Measurements from ENCODE around the gene MYZAP.

Gene MYZAP

DNA sequence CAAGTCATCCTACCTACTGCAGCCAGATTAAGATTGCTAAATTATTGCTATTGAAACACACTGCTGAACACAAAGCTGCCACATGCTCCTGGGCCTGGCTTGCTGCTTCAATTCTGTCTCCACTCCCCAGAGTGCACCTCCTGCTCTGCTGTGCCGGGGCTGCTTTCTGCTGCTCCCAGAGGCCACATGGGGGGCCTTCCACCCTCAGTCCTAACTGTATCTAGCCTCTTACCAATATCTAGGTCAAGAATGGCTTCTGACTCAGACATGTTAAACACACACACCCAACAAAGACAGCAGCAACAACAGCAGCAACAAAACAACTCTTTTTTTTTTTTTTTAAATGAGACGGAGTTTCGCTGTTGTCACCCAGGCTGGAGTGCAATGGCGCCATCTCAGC, 33.0 kb downstream of the MYZAP start:
- Histone ChIP-seq H2BK120ac (ENCODE audit: low read depth, low read length) (no peak overlapping the region), H3K14ac (ENCODE audit: low read length in 2 of 2) (no peak overlapping the region), H3K4me2 (ENCODE audit: low read length, poor library complexity, severe bottlenecking) (no peak overlapping the region), H3K9ac (ENCODE audit: low read length) (no peak overlapping the region), H3K9me3 (ENCODE audit: control insufficient read depth, low read length) (no peaks in the 10 kb centered on the region), H3K18ac (ENCODE audit: low read depth in 1 of 2, low read length in 2 of 2) (peak overlapping the region in 1 of 2 experiments; percentile 11), H2BK15ac (ENCODE audit: low read depth, poor library complexity, severe bottlenecking) (no peak overlapping the region), H3K79me1 (replicated peaks; ENCODE audit: low read length, poor library complexity, severe bottlenecking) (no peaks in the 10 kb centered on the region), H3K4me1 (ENCODE audit: control insufficient read depth, insufficient read depth, low read depth, low read length) (no peaks in the 10 kb centered on the region), H2BK5ac (ENCODE audit: low read depth, low read length, poor library complexity, severe bottlenecking) (no peak overlapping the region), H2AFZ (ENCODE audit: low read depth, low read length) (no peak overlapping the region), H2AK5ac (ENCODE audit: low read length, severe bottlenecking) (no peak overlapping the region), H2BK12ac (ENCODE audit: low read length in 2 of 2) (no peak overlapping the region), H3K23ac (ENCODE audit: low read length in 2 of 2) (no peak overlapping the region), H3K36me3 (ENCODE audit: control insufficient read depth in 1 of 2, insufficient read depth in 2 of 2, low read depth in 1 of 2, low read length in 2 of 2) (no peaks in the 10 kb centered on the region), H4K8ac (ENCODE audit: low read length) (no peak overlapping the region), H4K91ac (ENCODE audit: low read length) (no peak overlapping the region), H3K4me3 (ENCODE audit: insufficient read depth in 1 of 2, low read depth in 1 of 2, low read length in 2 of 2) (no peak overlapping the region), H3K27me3 (ENCODE audit: control insufficient read depth in 1 of 2, insufficient read depth in 1 of 2, low read length in 2 of 2) (peaks cover 0 to 3% of the 10 kb centered on the region in 2 experiments), H3K4ac (ENCODE audit: low read depth in 1 of 2, low read length in 2 of 2) (no peak overlapping the region), H3K27ac (ENCODE audit: low read length, poor library complexity, severe bottlenecking) (no peak overlapping the region)
- no peak for DNase-seq
- WGBS = 84% methylated on average over 4 of the region's 4 CpGs

DNA sequence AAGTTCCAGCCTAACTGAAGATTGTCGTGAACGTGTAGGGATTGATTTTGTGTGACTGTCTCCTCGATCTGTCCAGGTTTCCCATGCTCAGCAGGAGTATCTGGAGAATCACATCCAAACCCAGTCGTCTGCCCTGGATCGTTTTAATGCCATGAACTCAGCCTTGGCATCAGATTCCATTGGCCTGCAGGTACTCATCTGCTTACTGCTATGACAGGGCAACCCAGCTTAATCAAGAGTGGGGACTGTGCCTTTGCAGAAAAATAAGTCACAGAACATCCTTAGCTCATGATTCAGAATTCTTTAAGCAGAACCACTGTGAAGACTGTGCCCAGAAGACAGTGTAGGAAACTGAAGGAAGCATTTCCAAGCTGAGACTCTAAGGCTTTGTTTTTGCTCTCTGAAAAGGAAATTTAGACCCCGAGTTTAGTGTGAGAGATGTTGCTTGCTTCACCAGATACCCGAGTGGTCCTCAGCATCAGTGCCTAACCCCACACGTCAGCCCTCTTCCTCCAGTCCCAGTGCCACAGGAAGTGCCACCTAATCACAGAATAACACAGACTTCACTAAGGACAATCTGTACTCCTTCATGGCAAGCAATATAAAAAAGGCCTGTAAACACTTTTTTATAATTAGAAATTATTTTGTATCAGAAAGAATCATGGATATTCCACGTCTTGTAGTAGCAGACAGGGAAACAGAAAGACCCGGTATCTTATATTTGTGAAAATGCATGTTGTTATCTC, 34.2 kb downstream of the MYZAP start:
- H3K9ac ChIP-seq (ENCODE audit: low read length) = no peak overlapping the region
- no peak overlapping the region for H2BK15ac ChIP-seq (ENCODE audit: low read depth, poor library complexity, severe bottlenecking)
- no peak overlapping the region for H3K4ac ChIP-seq (ENCODE audit: low read depth in 1 of 2, low read length in 2 of 2)
- H3K79me1 ChIP-seq (replicated peaks; ENCODE audit: low read length, poor library complexity, severe bottlenecking) = no peaks in the 10 kb centered on the region
- no peak for DNase-seq
- H2BK5ac ChIP-seq (ENCODE audit: low read depth, low read length, poor library complexity, severe bottlenecking) = no peak overlapping the region
- H2BK12ac ChIP-seq (ENCODE audit: low read length in 2 of 2) = no peak overlapping the region
- H3K18ac ChIP-seq (ENCODE audit: low read depth in 1 of 2, low read length in 2 of 2) = no peak overlapping the region
- no peaks in the 10 kb centered on the region for H3K9me3 ChIP-seq (ENCODE audit: control insufficient read depth, low read length)
- 61% methylated on average over 9 of the region's 10 CpGs for WGBS
- no peak overlapping the region for H4K91ac ChIP-seq (ENCODE audit: low read length)
- no peak overlapping the region for H3K4me3 ChIP-seq (ENCODE audit: insufficient read depth in 1 of 2, low read depth in 1 of 2, low read length in 2 of 2)
- peaks cover 0 to 3% of the 10 kb centered on the region in 2 experiments for H3K27me3 ChIP-seq (ENCODE audit: control insufficient read depth in 1 of 2, insufficient read depth in 1 of 2, low read length in 2 of 2)
- H2AK5ac ChIP-seq (ENCODE audit: low read length, severe bottlenecking) = no peak overlapping the region
- no peak overlapping the region for H4K8ac ChIP-seq (ENCODE audit: low read length)
- no peaks in the 10 kb centered on the region for H3K36me3 ChIP-seq (ENCODE audit: control insufficient read depth in 1 of 2, insufficient read depth in 2 of 2, low read depth in 1 of 2, low read length in 2 of 2)
- H3K23ac ChIP-seq (ENCODE audit: low read length in 2 of 2) = no peak overlapping the region
- H2BK120ac ChIP-seq (ENCODE audit: low read depth, low read length) = no peak overlapping the region
- H2AFZ ChIP-seq (ENCODE audit: low read depth, low read length) = no peak overlapping the region
- no peak overlapping the region for H3K27ac ChIP-seq (ENCODE audit: low read length, poor library complexity, severe bottlenecking)
- H3K4me2 ChIP-seq (ENCODE audit: low read length, poor library complexity, severe bottlenecking) = no peak overlapping the region
- H3K14ac ChIP-seq (ENCODE audit: low read length in 2 of 2) = no peak overlapping the region
- no peaks in the 10 kb centered on the region for H3K4me1 ChIP-seq (ENCODE audit: control insufficient read depth, insufficient read depth, low read depth, low read length)

- no peak overlapping the region for H3K4ac ChIP-seq (ENCODE audit: low read depth in 1 of 2, low read length in 2 of 2)
- H2BK120ac ChIP-seq (ENCODE audit: low read depth, low read length) = no peak overlapping the region
- H3K14ac ChIP-seq (ENCODE audit: low read length in 2 of 2) = no peak overlapping the region
- 83% methylated on average over 5 of the region's 8 CpGs for whole genome bisulfite sequencing
- H2BK15ac ChIP-seq (ENCODE audit: low read depth, poor library complexity, severe bottlenecking) = peak overlapping the region; percentile 6
- no peaks in the 10 kb centered on the region for H3K36me3 ChIP-seq (ENCODE audit: control insufficient read depth in 1 of 2, insufficient read depth in 2 of 2, low read depth in 1 of 2, low read length in 2 of 2)
- H2AK5ac ChIP-seq (ENCODE audit: low read length, severe bottlenecking) = no peak overlapping the region
- peaks cover 0 to 3% of the 10 kb centered on the region in 2 experiments for H3K27me3 ChIP-seq (ENCODE audit: control insufficient read depth in 1 of 2, insufficient read depth in 1 of 2, low read length in 2 of 2)
- H3K18ac ChIP-seq (ENCODE audit: low read depth in 1 of 2, low read length in 2 of 2) = no peak overlapping the region
- H2BK12ac ChIP-seq (ENCODE audit: low read length in 2 of 2) = no peak overlapping the region
- no peak overlapping the region for H2BK5ac ChIP-seq (ENCODE audit: low read depth, low read length, poor library complexity, severe bottlenecking)
- no peak overlapping the region for H3K23ac ChIP-seq (ENCODE audit: low read length in 2 of 2)
- H3K9ac ChIP-seq (ENCODE audit: low read length) = no peak overlapping the region
- DNase-seq = no peak
- H3K4me1 ChIP-seq (ENCODE audit: control insufficient read depth, insufficient read depth, low read depth, low read length) = no peaks in the 10 kb centered on the region
- H3K4me2 ChIP-seq (ENCODE audit: low read length, poor library complexity, severe bottlenecking) = no peak overlapping the region
- H3K9me3 ChIP-seq (ENCODE audit: control insufficient read depth, low read length) = no peaks in the 10 kb centered on the region
- H4K91ac ChIP-seq (ENCODE audit: low read length) = no peak overlapping the region
- H4K8ac ChIP-seq (ENCODE audit: low read length) = no peak overlapping the region
- H3K79me1 ChIP-seq (replicated peaks; ENCODE audit: low read length, poor library complexity, severe bottlenecking) = no peaks in the 10 kb centered on the region
- H3K4me3 ChIP-seq (ENCODE audit: insufficient read depth in 1 of 2, low read depth in 1 of 2, low read length in 2 of 2) = no peak overlapping the region
- H3K27ac ChIP-seq (ENCODE audit: low read length, poor library complexity, severe bottlenecking) = no peak overlapping the region
- no peak overlapping the region for H2AFZ ChIP-seq (ENCODE audit: low read depth, low read length)
These were observed 35.2 kb downstream of the MYZAP start for GRCh38 chr15:57626713-57627440.

- Histone ChIP-seq H3K4me2 (ENCODE audit: low read length, poor library complexity, severe bottlenecking) (no peak overlapping the region), H3K14ac (ENCODE audit: low read length in 2 of 2) (no peak overlapping the region), H4K91ac (ENCODE audit: low read length) (no peak overlapping the region), H2AFZ (ENCODE audit: low read depth, low read length) (no peak overlapping the region), H2BK5ac (ENCODE audit: low read depth, low read length, poor library complexity, severe bottlenecking) (no peak overlapping the region), H3K27ac (ENCODE audit: low read length, poor library complexity, severe bottlenecking) (no peak overlapping the region), H3K23ac (ENCODE audit: low read length in 2 of 2) (no peak overlapping the region), H2BK12ac (ENCODE audit: low read length in 2 of 2) (no peak overlapping the region), H2BK15ac (ENCODE audit: low read depth, poor library complexity, severe bottlenecking) (no peak overlapping the region), H2BK120ac (ENCODE audit: low read depth, low read length) (no peak overlapping the region), H3K9me3 (ENCODE audit: control insufficient read depth, low read length) (no peaks in the 10 kb centered on the region), H3K9ac (ENCODE audit: low read length) (no peak overlapping the region), H3K4me3 (ENCODE audit: insufficient read depth in 1 of 2, low read depth in 1 of 2, low read length in 2 of 2) (no peak overlapping the region), H2AK5ac (ENCODE audit: low read length, severe bottlenecking) (no peak overlapping the region), H4K8ac (ENCODE audit: low read length) (no peak overlapping the region), H3K4me1 (ENCODE audit: control insufficient read depth, insufficient read depth, low read depth, low read length) (no peaks in the 10 kb centered on the region), H3K4ac (ENCODE audit: low read depth in 1 of 2, low read length in 2 of 2) (no peak overlapping the region), H3K27me3 (ENCODE audit: control insufficient read depth in 1 of 2, insufficient read depth in 1 of 2, low read length in 2 of 2) (no peaks in the 10 kb centered on the region), H3K79me1 (replicated peaks; ENCODE audit: low read length, poor library complexity, severe bottlenecking) (no peaks in the 10 kb centered on the region), H3K18ac (ENCODE audit: low read depth in 1 of 2, low read length in 2 of 2) (no peak overlapping the region), H3K36me3 (ENCODE audit: control insufficient read depth in 1 of 2, insufficient read depth in 2 of 2, low read depth in 1 of 2, low read length in 2 of 2) (no peaks in the 10 kb centered on the region)
- no peak for DNase-seq
- 90% methylated on average over 5 of the region's 5 CpGs for WGBS
These were observed 39.8 kb downstream of the MYZAP start for GRCh38 chr15:57631386-57632110.

All from mesenchymal stem cell (in vitro differentiated cells and primary cell).